ENCODE measurements around the gene BEND7.

Gene BEND7

GRCh38 chr10:13511409-13511808 lies 17.4 kb downstream of the BEND7 start:
- H3K4me3 ChIP-seq (ENCODE audit: low read depth, low read length), result no peak overlapping the region
- TF ChIP-seq CTCF (IDR thresholded peaks at IDR 0.05; ENCODE audit: borderline replicate concordance, insufficient read depth, low read depth, low read length), result no peak

- H3K4me3 ChIP-seq (ENCODE audit: low read depth, low read length), result no peak overlapping the region
- no peak for TF ChIP-seq CTCF (IDR thresholded peaks at IDR 0.05; ENCODE audit: borderline replicate concordance, insufficient read depth, low read depth, low read length)
Observed at GRCh38 chr10:13505052-13505680, 23.6 kb downstream of the BEND7 start.

- no peak for TF ChIP-seq CTCF (IDR thresholded peaks at IDR 0.05; ENCODE audit: borderline replicate concordance, insufficient read depth, low read depth, low read length)
- no peak overlapping the region for H3K4me3 ChIP-seq (ENCODE audit: low read depth, low read length)
Observed at GRCh38 chr10:13503745-13504463, 24.9 kb downstream of the BEND7 start.

- H3K4me3 ChIP-seq (ENCODE audit: low read depth, low read length), result no peak overlapping the region
- no peak for TF ChIP-seq CTCF (IDR thresholded peaks at IDR 0.05; ENCODE audit: borderline replicate concordance, insufficient read depth, low read depth, low read length)
Observed at GRCh38 chr10:13502380-13502779, 26.4 kb downstream of the BEND7 start.

DNA sequence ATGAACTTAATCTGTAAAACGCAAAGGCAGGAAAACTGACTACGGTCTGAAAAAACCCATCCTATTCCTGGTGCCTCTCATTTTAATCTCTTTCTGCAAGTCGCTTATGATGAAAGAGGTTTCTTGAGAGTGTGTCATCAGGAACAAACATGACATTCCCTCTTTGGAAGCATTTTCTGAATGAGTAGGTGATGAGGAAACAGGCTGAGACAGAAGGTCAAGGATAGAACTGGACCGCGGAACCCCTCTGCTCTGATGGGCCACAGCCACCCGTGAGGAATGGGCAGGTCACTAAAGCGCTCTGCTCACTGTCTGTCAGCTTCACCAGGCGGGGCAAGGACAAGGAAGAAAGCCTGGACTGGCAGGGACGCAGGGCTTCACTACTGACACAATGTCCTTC lies 28.6 kb downstream of the BEND7 start:
- no peak overlapping the region for H3K4me3 ChIP-seq (ENCODE audit: low read depth, low read length)
- TF ChIP-seq CTCF (IDR thresholded peaks at IDR 0.05; ENCODE audit: borderline replicate concordance, insufficient read depth, low read depth, low read length), result no peak

DNA sequence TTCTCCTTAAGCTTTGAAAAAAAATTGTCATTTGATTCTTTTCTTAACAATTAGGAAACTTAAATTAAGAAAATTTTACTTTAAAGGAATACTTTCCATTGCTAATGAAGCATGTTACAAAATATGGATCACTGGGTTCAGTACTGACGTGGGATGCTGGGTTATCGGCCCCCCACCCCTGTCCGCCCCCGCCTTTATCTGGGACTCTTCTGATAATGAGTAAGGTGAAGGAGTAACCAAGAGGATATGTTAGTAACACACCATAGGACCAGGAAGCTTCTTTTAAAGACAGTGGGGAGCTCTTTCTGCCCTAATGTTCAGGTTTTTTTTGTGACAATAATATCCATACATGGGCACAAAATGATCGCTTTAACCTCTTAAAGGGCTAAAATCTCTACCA lies 29.7 kb downstream of the BEND7 start:
- no peak for TF ChIP-seq CTCF (IDR thresholded peaks at IDR 0.05; ENCODE audit: borderline replicate concordance, insufficient read depth, low read depth, low read length)

DNA sequence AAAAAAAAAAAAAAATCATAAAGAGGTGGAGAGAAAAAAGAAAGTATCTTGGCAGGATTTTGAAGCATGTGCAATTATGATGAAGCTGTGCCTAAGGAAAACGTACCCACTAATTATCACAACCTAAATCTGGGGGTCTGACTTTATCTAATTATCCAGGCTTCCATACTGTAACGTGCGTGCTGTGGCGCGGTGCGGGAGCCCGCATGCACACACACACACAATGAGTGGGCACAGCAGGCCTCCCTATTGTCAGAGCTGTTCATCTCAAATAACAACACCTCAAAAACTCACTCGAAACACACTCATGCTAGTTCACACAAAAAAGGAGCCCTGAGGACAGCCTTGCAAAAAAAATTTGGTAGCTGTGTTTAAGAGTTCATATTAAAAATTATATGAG lies 31.9 kb downstream of the BEND7 start:
- TF ChIP-seq CTCF (IDR thresholded peaks at IDR 0.05; ENCODE audit: borderline replicate concordance, insufficient read depth, low read depth, low read length), result no peak
- no peak overlapping the region for H3K4me3 ChIP-seq (ENCODE audit: low read depth, low read length)

More for the DNA sequence above, 29.7 kb downstream of the BEND7 start:
- no peak overlapping the region for H3K4me3 ChIP-seq (ENCODE audit: low read depth, low read length)

All from GM12875 (cell line).